T-helper 2 cell treated with Interferon-gamma antibody and Interleukin-4, amounts not matched to agents 5 μg/mL and 100 μg/mL, for 36 hours (primary cell): ENCODE results near the gene ADI1.
"Not testable (repeated sequence)": the region's sequence is repeated elsewhere in the genome, so short reads cannot be mapped to it uniquely, and the experiment has no call there.

ENCODE experiments used
- DNase-seq: peaks from one replicate; pipeline ENCODE4 v3.0.0; 2021; ENCODE audit warnings: low spot score
- H3K27ac Mint-ChIP-seq: one replicate; pipeline ENCODE4 v1.8.0; 2021; ENCODE audit warnings: mild to moderate bottlenecking, mixed read lengths
- H3K27me3 Mint-ChIP-seq: one replicate; pipeline ENCODE4 v1.8.0; 2021; ENCODE audit warnings: low read depth, mixed read lengths
- H3K36me3 Mint-ChIP-seq: one replicate; pipeline ENCODE4 v1.8.0; 2021; ENCODE audit warnings: low read depth, mixed read lengths
- H3K4me1 Mint-ChIP-seq: one replicate; pipeline ENCODE4 v1.8.0; 2021; ENCODE audit warnings: low read depth, mixed read lengths
- H3K4me3 Mint-ChIP-seq: one replicate; pipeline ENCODE4 v1.8.0; 2022; ENCODE audit warnings: mild to moderate bottlenecking, moderate library complexity, mixed read lengths
- H3K9me3 Mint-ChIP-seq: one replicate; pipeline ENCODE4 v1.8.0; 2021; ENCODE audit warnings: mixed read lengths

The ADI1 gene

GRCh38 chr2:3494984-3495666 is 24.2 kb downstream of the ADI1 start:
- no peak overlapping the region for H3K27ac Mint-ChIP-seq

DNA sequence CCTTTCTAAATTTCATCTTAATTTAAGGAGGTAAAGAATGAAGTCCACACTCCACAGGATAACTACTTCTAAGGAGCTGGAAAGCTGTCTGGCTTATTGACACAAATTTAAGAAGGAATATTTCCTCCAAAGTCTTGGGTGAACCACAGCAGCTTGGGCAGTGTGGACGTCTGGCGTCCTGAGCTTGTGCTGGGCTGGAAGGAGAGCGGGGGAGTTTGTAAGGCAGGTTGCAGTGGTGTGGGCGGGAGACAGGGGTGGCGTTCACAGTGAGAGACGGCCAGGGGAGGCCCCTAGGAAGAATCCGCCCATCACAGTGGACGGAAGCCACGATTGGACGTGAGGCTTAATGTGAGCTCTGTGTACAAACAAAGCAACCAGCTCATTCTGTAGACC is 25.7 kb downstream of the ADI1 start:
- H3K27me3 Mint-ChIP-seq = no peaks in the 10 kb centered on the region
- no peak overlapping the region for H3K4me3 Mint-ChIP-seq
- H3K27ac Mint-ChIP-seq = no peak overlapping the region
- H3K9me3 Mint-ChIP-seq = no peaks in the 10 kb centered on the region
- H3K4me1 Mint-ChIP-seq = no peaks in the 10 kb centered on the region
- no peak for DNase-seq
- H3K36me3 Mint-ChIP-seq = peaks cover 4% of the 10 kb centered on the region

More at GRCh38 chr2:3494984-3495666, 24.2 kb downstream of the ADI1 start:
- no peak for DNase-seq
- no peaks in the 10 kb centered on the region for H3K4me1 Mint-ChIP-seq
- peaks cover 7% of the 10 kb centered on the region for H3K36me3 Mint-ChIP-seq
- H3K4me3 Mint-ChIP-seq = no peak overlapping the region
- no peaks in the 10 kb centered on the region for H3K9me3 Mint-ChIP-seq
- H3K27me3 Mint-ChIP-seq = no peaks in the 10 kb centered on the region

DNA sequence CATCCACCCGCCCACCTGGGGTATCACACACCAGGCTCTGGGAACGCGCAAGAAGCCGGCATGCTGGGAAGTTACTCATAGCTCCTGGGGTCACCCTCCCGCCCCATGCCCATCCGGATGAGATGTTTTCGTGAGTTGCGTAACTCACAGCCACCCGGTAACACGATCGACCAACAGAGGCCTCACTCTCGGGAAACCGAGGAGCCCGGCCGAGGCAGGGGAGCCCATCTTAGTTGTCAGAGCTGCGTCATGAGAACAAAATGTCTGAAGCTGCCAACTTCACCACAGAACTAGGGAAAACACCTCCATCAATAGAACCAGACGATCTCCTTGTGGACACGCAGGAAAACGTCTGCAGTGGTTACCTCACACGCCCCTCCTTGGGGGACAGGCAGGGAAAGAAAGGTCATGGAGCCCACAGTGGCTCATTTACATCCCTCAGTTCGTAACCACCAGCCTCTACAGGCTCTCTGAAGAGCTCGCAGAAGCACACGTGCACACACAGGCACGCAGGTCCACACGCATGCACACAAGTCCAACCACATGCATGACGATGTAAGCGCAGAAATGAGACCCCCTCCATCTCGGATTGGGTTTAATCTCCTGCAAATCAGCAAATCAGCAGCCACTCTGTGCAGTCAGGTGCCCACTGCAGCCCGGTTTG is 26.2 kb downstream of the ADI1 start:
- no peaks in the 10 kb centered on the region for H3K27me3 Mint-ChIP-seq
- H3K9me3 Mint-ChIP-seq = no peaks in the 10 kb centered on the region
- no peak overlapping the region for H3K4me3 Mint-ChIP-seq
- peaks cover 2% of the 10 kb centered on the region for H3K36me3 Mint-ChIP-seq
- H3K4me1 Mint-ChIP-seq = no peaks in the 10 kb centered on the region
- no peak for DNase-seq
- H3K27ac Mint-ChIP-seq = no peak overlapping the region

GRCh38 chr2:3492475-3492787 is 26.9 kb downstream of the ADI1 start:
- H3K4me3 Mint-ChIP-seq, H3K27me3 Mint-ChIP-seq, H3K36me3 Mint-ChIP-seq, H3K4me1 Mint-ChIP-seq, H3K9me3 Mint-ChIP-seq, H3K27ac Mint-ChIP-seq, DNase-seq: not testable (repeated sequence)

- Mint-ChIP-seq H3K9me3 (no peaks in the 10 kb centered on the region), H3K4me3 (no peak overlapping the region), H3K27me3 (no peaks in the 10 kb centered on the region), H3K27ac (no peak overlapping the region), H3K4me1 (no peaks in the 10 kb centered on the region), H3K36me3 (peaks cover 2% of the 10 kb centered on the region)
- DNase-seq = no peak
These were observed 27.4 kb downstream of the ADI1 start for GRCh38 chr2:3491716-3492474.

GRCh38 chr2:3491306-3491705 is 28.0 kb downstream of the ADI1 start:
- DNase-seq = no peak
- Mint-ChIP-seq H3K4me3 (no peak overlapping the region), H3K4me1 (no peaks in the 10 kb centered on the region), H3K36me3 (peaks cover 2% of the 10 kb centered on the region), H3K27me3 (no peaks in the 10 kb centered on the region), H3K9me3 (no peaks in the 10 kb centered on the region), H3K27ac (no peak overlapping the region)

GRCh38 chr2:3490191-3491170 is 28.9 kb downstream of the ADI1 start:
- DNase-seq = no peak
- H3K27me3 Mint-ChIP-seq = no peaks in the 10 kb centered on the region
- no peaks in the 10 kb centered on the region for H3K9me3 Mint-ChIP-seq
- no peak overlapping the region for H3K27ac Mint-ChIP-seq
- no peaks in the 10 kb centered on the region for H3K4me1 Mint-ChIP-seq
- H3K4me3 Mint-ChIP-seq = no peak overlapping the region
- H3K36me3 Mint-ChIP-seq = no peaks in the 10 kb centered on the region

- no peak overlapping the region for H3K4me3 Mint-ChIP-seq
- H3K9me3 Mint-ChIP-seq = no peaks in the 10 kb centered on the region
- no peak for DNase-seq
- H3K4me1 Mint-ChIP-seq = no peaks in the 10 kb centered on the region
- H3K27me3 Mint-ChIP-seq = no peaks in the 10 kb centered on the region
- H3K27ac Mint-ChIP-seq = no peak overlapping the region
- peaks cover 2% of the 10 kb centered on the region for H3K36me3 Mint-ChIP-seq
These were observed 29.6 kb downstream of the ADI1 start for GRCh38 chr2:3489764-3490115.

GRCh38 chr2:3488855-3489763 is 30.2 kb downstream of the ADI1 start:
- no peak for DNase-seq
- no peak overlapping the region for H3K27ac Mint-ChIP-seq
- H3K4me3 Mint-ChIP-seq = no peak overlapping the region
- H3K9me3 Mint-ChIP-seq = no peaks in the 10 kb centered on the region
- no peaks in the 10 kb centered on the region for H3K27me3 Mint-ChIP-seq
- peaks cover 2% of the 10 kb centered on the region for H3K36me3 Mint-ChIP-seq
- H3K4me1 Mint-ChIP-seq = no peaks in the 10 kb centered on the region

DNA sequence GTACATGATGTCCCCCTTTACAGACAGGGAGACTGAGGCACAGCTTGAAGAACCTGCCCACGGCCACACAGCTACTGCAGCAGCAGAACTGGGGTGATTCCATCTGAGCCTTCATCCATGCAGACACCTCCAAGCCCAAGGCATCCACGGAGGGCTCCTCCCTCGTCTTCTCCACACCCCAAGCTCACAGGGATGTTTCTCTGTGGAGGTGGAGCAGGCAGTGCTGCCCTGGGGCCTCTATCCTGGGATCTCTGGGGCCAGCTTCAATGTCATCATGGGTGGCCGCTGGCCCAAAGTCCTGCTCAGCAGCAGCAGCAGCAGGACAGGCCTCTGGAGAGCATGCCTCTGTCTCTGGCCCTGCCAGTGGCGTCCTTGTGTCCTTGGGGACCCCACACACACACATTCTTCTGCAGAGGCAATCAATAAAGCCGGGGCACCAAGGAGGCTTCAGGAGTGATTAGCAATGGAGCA is 31.2 kb downstream of the ADI1 start:
- no peaks in the 10 kb centered on the region for H3K27me3 Mint-ChIP-seq
- H3K9me3 Mint-ChIP-seq = no peaks in the 10 kb centered on the region
- H3K36me3 Mint-ChIP-seq = peaks cover 2% of the 10 kb centered on the region
- no peak overlapping the region for H3K27ac Mint-ChIP-seq
- H3K4me3 Mint-ChIP-seq = no peak overlapping the region
- no peaks in the 10 kb centered on the region for H3K4me1 Mint-ChIP-seq
- no peak for DNase-seq

GRCh38 chr2:3487432-3487831 is 31.9 kb downstream of the ADI1 start:
- no peaks in the 10 kb centered on the region for H3K9me3 Mint-ChIP-seq
- no peak for DNase-seq
- no peak overlapping the region for H3K4me3 Mint-ChIP-seq
- H3K27ac Mint-ChIP-seq = no peak overlapping the region
- H3K4me1 Mint-ChIP-seq = no peaks in the 10 kb centered on the region
- H3K27me3 Mint-ChIP-seq = no peaks in the 10 kb centered on the region
- H3K36me3 Mint-ChIP-seq = peaks cover 2% of the 10 kb centered on the region

- no peaks in the 10 kb centered on the region for H3K27me3 Mint-ChIP-seq
- no peaks in the 10 kb centered on the region for H3K4me1 Mint-ChIP-seq
- no peak overlapping the region for H3K4me3 Mint-ChIP-seq
- no peak overlapping the region for H3K27ac Mint-ChIP-seq
- DNase-seq = no peak
- no peaks in the 10 kb centered on the region for H3K9me3 Mint-ChIP-seq
- H3K36me3 Mint-ChIP-seq = peaks cover 2% of the 10 kb centered on the region
These were observed 32.3 kb downstream of the ADI1 start for GRCh38 chr2:3487028-3487425.
